ENCODE results near the gene HSPH1.
"Not testable (repeated sequence)": the region's sequence is repeated elsewhere in the genome, so short reads cannot be mapped to it uniquely, and the experiment has no call there.

Gene HSPH1

DNA sequence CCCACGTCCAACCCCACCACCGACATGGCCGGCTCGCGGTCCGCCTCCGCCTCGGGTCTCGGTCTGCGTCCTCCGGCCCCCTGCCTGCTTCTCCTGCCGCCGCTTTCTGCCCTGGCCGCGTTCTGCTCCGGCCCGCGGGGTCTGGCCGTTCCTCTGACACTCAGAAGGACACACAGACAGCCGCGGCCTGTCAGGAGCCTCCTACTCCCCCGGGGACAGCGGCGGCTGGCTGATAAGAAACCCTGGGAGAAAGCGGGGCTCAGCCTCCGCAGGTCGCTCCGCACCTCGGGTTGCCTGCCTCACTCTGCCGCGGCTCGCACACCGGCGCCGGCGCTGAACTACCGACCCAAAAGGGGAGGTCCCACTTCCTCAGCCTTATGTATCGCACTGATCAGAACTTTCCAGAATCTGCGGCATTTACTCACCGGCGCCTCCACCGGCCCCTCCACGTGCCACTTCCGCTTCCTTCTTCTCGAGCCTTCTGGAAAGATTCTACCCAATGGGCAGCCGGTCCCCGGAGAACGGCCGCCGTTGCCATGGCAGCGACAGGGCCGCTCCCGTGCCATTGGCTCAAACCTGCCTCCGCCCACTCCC, at the start of gene HSPH1:
TSS of gene HSPH1 (minus strand) at position 348 of the 594 bp plus-strand sequence. CDS start at position 26, 322 bp downstream.
- DNase-seq, result peak; percentile 99

DNA sequence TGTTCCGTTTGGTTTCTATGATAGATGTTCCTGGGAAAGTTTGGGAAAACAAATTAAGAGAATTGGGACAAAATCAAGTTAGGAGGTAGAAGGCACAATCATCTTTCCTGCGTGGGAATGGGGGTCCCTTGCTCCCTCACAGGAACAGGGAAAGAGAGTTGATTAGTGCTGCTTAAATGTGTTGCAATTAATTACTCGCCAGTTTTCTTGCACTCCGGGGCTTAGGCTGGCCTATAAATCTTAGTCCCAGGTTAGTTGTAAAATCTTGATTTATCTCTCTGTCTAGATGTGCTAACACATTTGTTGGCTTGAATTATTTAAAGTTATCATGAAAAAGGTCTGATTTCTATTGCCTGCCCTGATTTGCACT, 48.1 kb upstream of the HSPH1 start:
- no peak for DNase-seq

DNA sequence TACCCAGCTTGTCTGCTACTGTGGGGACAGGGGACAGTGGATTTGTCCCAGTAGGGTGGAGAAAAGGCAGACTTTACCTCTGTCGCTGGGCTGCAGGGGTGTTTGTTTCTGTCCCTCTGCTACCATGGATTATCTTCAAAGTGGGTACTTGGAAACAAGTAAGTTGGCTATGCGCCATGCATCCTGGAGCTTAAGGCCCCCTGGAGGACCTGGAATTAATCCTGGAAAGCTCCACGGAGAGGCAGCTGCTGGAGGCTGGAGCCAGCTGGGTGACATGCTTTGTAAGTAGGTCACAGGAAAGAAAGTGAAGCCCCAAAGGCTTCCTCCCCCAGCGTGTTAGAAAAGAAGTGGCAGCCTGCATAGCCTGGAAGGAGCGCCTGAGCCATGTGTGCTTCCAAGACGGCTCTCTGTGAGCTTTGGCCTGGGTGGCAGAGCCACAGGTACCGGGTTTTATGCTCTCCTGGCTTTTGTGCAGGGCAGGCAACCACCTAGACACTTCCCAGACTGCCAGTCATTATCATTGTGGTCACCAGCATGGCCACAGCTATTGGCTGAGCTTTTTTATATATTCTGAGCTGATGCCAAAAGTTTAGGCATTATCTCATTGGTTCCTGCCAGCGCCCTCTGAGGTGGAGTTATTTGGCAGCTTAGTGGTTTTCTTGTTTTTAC, 47.6 kb upstream of the HSPH1 start:
- DNase-seq, result no peak

DNA sequence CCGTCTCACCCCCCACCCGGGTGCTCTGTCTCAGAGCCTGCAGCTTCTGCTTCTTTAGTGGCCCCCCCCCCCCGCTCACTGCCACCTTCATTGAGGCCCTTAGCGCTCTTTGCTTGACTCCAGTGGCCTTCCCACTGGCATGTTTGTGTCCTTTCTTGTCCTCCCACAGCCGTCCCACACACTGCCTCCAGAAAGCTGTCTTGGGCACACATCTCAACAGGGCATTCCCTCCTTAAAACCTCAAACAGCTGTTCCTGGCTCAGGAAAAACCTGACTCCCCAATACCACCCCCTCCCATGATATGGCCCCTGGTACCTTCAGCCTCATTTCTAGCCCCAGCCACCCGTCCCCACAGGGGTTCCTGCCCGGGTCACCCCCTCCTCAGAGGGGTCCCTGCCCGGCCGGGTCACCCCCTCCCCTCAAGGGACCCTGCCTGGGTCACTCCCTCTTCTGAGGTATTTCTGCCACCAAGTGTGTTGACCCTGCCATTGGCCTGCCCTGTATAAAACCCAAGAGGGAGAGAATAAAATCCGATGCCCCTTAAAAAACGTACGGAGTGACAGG, 46.9 kb upstream of the HSPH1 start:
- DNase-seq, result no peak

DNA sequence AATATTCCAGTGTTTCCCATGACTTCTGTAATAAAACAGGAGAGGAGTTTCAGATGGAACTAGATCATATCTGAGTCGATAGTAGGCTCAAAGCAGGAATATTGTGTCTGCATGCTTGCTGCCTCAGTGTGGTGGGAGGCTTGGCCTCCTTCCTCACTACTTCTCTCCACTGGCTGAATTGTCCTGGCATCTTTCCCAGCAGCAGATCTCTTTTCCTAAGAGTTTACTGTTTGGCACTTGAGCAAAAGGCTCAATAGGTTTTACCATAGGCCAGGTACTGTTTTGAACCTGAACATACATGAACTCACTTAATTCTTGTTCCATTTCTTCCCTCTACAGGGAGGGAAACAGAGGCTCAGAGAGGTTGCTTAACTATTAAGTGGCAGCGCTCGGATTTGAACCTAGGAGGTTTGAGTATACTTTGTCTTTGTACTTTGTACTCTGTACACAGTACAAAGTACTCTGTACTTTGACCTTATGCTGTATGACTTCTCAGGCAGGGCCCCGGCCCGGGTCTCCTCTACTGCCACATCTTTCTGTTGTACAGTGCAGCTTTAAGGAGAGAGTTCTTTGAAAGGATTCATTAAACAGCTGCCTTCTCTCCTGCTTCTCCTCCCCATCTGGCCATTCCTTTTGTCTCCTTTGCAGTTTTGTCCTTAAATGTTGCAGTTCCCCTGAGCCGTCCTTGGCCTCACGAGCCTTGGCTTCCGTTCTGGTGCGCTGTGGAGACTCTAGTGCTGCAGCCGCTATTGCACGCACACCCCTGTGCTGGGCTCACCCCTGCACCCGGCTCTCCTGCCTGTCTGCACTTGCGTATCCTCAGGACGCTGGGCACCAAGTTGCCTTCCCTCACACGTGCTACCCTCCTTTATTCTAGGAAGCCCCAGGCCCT, 46.2 kb upstream of the HSPH1 start:
- DNase-seq, result no peak

DNA sequence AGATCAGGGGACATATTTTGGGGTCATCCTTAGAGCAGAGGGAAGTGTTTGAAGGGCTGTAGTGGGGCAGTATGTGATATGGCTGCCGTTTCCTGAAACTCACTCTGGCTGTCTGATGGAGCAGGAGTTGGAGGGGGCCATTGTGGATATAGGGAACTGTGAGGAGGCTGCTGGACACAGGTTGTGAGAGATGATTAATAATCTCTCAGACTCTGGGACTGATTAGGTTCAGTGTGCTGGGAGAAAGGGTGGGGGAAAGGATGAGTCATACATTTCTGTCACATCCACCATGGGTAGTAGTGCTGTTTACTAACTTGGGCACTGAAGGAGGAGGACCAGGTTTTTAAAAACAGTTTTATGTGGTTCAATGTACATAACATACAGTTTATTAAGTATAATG, 42.9 kb upstream of the HSPH1 start:
- peak; percentile 35 for DNase-seq

DNA sequence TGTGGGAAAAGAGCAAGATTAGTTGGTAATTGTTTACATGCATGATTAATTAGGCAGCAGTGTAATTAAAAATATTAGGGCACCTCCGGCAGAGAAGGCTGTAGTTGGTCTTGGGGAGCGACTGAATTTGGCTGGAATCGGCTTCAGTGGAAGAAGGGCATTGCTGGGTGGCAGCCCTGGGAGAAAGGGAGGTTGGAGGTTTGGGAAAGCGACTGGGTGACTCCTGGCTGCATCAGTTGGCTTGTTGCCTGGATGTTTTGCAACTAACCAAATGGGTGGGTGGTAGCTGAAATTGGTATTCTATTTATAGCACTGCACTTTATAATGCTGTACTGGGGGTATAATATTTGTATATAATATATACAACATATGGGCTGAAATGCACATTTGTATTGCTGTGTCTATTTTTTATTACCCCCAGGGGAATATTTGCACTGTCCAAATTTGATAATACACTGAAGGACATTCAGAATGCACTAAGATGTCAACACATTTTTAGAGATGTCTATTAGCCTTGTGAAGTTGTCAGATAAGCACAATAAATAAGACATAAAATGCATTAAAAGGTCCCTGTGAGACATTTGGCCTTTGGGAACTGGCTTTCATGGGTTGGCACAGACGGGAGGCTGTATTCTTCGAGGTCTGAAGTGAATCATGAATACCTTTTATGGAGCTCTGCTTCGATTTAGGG, 39.8 kb upstream of the HSPH1 start:
- DNase-seq, result peak; percentile 39

DNA sequence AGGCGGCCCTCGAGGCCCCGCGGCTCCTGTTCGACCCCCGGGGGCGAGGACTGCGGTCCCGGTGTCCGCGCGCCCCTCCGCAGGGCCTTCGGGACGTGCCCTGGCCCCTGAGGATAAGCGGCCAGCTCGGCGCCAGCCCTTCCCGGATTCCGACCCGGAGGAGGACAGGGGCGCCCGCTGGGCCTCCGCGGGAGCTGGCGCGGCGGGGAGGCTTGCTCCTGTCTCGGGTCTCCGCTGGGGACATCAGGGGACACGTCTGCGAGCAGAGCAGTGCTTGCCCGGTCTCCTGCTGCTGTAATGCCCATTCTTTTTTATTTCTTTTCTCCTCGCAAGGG, 38.9 kb upstream of the HSPH1 start:
- peak; percentile 52 for DNase-seq

DNA sequence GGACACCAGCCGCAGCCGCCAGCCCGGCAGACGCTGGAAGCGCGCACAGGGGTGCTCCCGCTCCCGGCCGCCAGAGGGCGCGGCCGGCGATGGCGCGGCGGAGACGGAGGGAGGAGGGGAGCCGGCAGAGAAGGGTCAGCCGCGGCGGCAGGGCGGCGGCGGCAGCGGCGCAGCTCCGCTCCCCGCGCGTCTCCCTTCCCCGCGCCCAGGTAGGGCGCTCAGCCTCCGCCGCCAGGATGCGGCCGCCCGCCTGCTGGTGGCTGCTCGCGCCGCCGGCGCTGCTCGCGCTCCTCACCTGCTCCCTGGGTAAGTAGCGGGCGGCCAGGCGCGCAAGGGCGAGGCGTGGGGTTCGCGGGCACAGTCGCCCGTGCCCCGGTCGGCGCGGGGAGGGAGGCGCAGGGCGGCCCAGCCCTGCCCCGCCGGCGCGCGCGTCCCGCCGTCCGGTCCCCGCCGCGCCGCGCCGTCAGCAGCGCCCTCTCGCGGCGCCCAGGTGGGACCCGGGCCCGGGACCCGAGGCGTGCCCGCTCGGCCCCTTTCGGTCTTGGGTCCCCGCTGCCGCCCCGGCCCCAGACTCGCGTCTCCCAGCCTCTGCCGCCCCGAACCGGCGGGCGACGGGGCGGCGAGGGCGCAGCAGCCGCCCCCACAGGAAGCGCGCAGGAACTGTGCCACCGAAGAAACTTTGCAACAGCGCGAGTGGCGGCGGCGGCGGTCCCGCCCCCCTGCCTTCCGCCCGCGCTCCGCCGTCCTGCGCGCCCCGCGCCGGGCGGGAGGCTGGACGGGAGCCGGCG, 38.3 kb upstream of the HSPH1 start, which contains the start of gene B3GLCT:
TSS of gene B3GLCT (plus strand) at position 127 of the 788 bp plus-strand sequence. CDS start at position 237, 110 bp downstream.
- DNase-seq, result peak; percentile 90

DNA sequence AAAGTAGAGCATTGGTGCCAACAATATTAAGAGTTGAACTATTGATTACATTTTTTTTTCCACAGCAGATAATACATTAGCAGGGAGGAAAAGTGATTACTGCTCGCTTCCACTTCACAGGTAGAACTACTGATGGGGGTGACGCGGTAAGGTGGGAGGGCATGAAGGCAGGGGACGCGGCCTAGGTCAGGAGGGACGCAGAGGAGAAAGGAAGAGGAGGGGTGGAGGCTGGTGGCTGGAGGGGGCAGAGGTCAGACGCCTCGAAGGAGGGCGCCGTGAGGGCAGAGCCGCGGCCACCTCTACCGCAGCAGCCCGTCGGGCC, 37.8 kb upstream of the HSPH1 start:
- DNase-seq, result no peak

DNA sequence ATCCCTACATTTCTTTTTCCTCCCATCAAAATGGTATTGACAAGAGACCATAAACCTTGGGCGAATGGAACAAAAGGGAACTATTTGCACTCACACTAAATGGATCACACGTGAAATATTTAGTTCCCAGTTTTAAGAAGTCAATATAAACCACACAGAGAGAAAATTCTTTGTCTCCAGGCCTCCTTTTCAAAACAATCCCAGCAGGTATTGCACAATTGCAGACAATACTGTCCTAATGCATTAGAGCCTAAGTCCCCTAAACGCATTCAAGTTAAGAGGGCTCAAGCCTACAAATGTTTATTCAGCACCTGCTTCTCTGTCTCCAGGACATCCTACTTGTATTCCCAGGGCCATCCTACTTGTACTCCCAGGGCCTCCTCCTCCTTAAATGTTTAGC, 36.8 kb upstream of the HSPH1 start:
- DNase-seq, result peak; percentile 14

DNA sequence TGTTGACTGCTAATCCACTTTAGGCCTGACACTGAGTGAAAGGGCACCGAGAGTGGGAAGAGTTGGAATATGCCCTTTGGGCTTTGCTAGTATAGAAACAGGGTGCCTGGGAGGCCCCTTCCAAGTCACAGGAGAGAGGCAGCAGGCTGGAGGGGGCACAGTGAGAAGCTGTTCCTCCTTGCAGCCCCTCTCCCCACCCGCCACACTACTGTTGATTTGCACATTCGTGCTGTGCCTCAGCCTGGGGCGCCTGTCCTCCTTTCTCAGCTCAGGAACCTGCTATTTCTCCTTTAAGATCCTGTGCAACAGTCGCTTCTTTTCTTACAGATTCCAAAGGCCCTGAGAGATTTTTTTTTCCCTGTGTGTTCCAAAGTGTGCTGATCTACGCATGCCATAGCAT, 35.3 kb upstream of the HSPH1 start:
- no peak for DNase-seq

DNA sequence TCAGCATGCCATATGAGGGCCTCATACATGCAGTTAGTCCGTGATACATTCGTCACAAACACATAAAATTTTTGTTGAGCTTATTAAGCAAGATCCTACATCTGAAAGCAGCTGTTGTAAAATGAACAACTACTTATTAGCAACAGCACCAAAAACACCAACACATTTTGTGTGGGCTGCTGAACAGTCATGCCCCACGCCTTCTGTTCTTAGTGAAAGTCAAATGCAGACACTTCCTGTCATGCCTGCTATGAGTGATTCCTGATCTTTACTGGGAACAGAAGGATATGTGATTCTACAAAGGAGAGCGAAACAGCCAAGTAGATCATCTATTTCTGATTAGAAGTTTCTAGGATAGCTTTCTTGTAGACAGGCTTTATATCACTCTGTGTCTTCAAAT, 33.9 kb upstream of the HSPH1 start:
- peak; percentile 61 for DNase-seq

DNA sequence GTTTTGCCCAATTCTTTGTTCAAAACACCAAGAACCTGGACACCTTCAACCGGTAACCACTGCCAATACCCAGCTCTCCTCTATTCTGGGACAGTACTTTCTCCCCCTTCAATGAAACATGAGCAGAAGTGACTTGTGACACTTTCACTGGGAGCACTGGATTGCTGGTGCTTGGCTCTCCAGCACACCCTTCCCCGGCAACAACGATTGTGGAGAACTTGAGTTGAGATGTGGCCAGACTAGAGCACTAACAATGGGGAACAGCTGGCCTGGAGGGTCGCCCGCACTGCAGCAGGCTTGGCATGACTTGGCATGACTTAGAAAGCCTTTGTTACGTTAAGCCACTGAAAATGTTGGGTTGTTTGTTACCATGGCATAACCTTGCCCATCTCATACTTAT, 30.6 kb upstream of the HSPH1 start:
- DNase-seq, result no peak

DNA sequence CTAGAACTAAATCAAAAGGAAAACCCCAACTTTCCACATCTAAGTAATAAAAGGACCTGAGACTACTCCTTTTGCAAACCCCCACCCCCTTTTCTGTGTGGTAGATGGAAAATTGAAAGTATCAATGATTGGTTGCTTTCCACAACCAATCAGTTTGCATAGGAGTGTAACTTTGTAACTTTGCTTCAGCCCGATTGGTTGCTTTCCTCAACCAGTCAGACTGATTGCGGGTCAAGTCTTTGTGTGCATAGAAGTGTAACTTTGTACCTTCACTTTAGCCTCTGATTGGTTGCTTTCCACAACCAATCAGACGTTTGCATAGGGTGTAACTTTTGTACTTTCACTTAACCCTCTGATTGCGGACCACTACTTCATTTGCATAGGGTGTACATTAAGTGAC, 30.0 kb upstream of the HSPH1 start:
- no peak for DNase-seq

DNA sequence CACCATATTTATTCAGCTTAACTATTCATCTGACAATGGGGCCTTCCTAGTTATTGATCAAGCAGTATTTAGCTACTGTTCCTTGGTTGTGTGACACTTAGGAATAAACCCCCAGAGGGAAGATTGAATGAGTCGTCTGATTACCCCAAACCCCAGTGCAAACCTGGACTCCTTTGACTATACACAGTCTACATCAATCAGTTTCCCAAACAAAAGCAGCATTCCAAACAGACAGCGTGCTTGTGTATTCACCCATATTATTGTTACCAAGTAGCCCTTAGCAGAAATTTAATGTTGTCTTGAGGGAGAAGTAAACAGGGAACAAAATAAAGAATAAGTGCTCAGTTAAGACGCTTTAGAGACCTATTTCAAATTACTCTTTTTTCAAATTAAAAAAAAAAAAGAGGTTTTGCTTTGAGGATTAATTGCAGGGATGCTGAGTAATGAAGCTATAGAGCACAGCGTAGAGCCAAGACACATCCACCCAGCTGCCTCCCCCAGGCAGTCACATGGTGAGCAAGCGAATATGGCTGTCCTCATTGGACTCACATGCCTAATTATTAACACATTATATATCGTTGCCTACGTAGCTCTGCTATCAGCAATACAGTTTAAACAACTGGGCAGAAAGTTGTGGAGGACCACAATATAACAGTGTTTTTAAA, 23.4 kb upstream of the HSPH1 start:
- DNase-seq, result no peak

DNA sequence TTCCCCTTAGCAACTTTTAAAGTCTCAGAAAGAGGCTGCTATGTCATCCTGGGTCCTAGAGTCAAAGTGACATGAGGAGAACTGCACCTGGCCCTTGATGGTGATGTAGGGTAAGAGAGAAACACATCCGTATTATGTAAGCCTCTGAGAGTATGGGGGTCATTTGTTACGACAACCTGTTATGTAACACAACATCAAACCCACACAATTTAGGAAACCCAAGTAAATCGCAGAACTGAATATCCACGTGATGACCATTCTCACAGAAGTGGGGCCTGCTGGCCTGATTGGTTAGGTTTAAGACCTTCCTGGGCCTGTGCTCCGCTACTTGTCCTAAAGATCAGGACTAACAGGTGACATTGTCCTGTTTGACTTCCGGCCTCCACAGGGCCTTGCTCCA, 22.7 kb upstream of the HSPH1 start:
- no peak for DNase-seq

DNA sequence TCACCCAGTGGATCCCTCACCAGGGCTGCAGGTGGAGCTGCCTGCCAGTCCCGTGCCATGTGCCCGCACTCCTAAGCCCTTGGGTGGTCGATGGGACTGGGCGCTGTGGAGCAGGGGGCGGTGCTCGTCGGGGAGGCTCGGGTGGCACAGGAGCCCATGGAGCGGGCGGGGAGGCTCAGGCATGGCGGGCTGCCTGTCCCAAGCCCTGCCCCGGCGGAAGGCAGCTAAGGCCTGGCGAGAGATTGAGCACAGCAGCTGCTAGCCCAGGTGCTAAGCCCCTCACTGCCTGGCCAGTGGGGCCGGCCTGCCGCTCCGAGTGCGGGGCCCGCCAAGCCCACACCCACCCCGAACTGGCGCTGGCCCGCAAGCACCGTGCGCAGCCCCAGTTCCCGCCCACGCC, 21.3 kb upstream of the HSPH1 start:
- no peak for DNase-seq

DNA sequence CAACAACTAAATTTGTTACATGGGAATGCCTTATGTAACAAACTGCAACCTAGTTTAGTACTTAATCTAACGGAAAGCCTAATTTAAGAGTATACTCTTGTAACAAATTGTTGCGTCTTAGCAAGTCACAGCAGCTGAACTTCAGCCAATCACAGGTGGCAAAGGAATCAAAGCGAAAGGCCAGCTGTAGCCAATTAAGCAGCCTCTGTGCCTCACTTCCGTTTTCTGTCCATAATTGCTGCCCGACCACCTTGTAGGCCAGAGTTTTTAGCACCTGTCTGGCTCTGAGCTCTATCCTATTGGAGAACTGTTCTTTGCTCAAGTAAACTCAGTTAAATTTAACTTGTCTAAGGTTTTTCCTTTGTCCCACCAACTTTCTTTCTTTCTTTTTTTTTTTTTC, 18.1 kb upstream of the HSPH1 start:
- DNase-seq, result no peak

DNA sequence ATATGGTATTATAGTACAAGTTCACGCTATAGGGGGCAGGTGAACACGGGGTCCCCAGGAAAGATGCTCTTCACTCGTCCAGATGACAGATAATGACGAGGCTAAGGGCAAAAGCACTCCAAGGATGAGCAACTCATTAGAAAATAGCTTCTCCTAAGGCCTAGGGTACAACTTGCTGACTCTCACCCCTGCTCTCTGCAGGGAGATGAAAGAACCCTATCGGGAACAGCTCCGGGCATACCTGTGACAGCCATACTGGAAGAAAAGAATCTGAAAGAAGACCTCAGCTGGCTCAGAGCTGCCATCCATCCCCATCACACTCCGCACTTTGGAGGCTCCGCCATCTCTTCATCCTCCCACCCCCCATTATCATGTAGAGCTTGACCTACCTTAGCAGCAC, 17.5 kb upstream of the HSPH1 start:
- no peak for DNase-seq

DNA sequence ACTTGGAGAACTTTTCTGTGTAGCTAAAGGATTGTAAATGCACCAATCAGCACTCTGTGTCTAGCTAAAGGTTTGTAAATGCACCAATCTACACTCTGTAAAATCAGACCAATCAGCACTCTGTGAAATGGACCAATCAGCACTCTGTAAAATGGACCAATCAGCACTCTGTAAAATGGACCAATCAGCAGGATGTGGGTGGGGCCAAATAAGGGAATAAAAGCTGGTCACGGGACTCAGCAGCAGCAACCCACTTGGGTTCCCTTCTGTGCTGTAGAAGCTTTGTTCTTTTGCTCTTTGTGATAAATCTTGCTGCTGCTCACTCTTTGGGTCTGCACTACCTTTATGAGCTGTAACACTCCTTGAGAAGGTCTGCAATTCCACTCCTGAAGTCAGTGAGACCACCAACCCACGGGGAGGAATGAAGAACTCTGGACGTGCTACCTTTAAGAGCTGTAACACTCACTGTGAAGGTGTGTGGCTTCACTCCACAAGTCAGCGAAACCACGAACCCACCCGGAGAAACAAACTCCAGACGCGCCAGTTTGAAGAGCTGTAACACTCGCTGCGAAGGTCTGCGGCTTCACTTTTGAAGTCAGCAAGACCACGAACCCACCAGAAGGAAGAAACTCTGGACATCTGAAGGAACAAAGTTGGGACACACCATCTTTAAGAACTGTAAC, 16.2 kb upstream of the HSPH1 start:
- DNase-seq, result not testable (repeated sequence)

All from suppressor macrophage treated with lipopolysaccharide for 4 hours (primary cell).